DMS79 treated with DMSO at 0.1 percent for 48 hours (cell line): ENCODE measurements around the gene OMG.
"Not testable (repeated sequence)": the region's sequence is repeated elsewhere in the genome, so short reads cannot be mapped to it uniquely, and the experiment has no call there.

ENCODE experiments used
- DNase-seq: peaks from one replicate; lab custom pipeline; 2025; lab: John Stamatoyannopoulos, UW

The OMG gene

GRCh38 chr17:31297090-31297489 lies at the start of gene OMG:
Gene OMG, minus strand, starts transcription at chr17:31297239. Its CDS starts 908 bp downstream, at chr17:31296331.
- DNase-seq, result no peak

DNA sequence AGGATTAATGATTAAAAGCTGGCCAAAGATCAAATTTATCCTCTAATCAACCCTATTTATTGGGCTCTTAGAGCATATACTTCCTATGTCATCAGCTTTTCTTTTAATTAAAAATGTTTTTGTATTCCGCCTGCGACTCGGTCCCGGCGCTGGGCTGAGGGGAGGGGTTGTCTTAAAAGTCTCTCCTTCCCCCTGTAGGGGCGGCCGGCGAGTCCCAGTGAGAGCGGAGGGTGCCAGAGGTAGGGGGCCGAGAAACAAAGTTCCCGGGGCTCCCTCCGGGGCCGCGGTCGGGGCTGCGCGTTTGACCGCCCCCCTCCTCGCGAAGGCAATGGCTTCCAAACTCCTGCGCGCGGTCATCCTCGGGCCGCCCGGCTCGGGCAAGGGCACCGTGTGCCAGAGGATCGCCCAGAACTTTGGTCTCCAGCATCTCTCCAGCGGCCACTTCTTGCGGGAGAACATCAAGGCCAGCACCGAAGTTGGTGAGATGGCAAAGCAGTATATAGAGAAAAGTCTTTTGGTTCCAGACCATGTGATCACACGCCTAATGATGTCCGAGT lies 48.2 kb upstream of the OMG start:
- DNase-seq, result not testable (repeated sequence)

DNA sequence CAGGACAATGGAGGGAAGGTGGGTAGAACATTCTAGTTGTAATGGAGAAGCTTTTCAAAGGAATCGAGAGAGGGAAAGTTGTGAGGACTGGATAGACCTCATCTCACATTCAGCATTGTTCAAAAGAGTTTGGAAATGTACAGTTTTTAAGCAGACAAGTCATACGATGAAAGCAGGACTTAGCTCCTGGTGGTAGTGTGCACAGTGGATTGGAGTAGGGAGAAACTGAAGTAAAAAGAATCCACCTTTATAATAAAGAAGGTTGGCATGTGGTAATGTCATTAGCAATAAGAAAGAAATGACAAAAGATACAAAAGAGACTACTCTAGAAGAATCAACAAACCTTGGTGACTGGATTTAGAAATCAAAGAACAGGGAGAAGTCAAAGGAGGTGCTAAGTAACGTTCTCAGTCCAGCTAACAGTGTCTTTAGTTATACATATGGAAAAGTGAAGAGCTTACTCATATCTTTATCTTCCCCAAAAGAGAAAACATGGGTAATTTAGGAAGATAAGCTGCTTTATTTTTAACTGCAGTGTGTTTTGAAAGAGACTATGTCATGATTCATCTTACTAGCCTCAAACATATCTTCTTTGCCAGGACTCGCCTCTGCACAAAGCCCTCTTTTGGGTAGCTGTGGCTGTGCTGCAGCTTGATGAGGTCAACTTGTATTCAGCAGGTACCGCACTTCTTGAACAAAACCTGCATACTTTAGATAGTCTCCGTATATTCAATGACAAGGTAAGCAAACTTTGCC lies 43.0 kb upstream of the OMG start:
- no peak for DNase-seq

- DNase-seq, result no peak
Measured at GRCh38 chr17:31329221-31329620, 32.2 kb upstream of the OMG start.

DNA sequence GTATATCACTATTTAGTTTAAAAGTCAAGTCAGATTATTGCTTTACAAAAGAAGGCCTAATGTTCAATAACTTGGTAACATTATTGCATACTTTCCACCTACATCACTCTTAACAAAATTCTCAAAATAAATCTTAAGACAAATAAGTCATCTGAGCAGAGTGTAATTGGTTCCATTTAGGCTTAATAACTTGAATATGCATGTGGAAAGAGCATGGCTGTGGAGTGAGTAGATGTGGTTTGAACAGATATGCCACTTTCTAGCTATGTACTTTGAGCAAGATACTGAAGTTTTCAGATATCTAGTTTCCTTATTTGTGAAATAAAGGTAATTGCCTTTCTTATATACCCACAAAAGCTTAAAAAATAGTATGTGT lies 31.1 kb upstream of the OMG start:
- DNase-seq, result no peak

DNA sequence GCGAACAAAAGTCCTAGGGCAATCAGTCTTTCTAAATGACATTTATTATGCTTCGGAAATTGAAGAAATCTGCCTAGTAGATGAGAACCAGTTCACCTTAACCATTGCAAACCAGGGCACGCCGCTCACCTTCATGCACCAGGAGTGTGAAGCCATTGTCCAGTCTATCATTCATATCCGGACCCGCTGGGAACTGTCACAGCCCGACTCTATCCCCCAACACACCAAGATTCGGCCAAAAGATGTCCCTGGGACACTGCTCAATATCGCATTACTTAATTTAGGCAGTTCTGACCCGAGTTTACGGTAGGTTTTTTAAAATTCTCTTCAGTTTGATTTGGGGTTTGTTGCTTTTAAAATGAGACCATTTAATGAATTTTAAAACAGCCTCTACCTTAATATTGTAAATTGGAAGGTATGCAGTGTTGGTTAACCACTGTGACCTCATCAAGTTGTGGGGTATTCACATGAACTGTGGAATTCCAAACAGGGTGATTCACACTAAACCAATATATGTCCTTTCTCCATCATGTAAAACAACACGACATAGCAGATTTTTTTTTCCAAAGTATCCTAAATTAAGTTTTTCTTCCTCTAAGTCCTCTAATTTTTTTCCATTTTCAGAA lies 30.6 kb upstream of the OMG start:
- no peak for DNase-seq

DNA sequence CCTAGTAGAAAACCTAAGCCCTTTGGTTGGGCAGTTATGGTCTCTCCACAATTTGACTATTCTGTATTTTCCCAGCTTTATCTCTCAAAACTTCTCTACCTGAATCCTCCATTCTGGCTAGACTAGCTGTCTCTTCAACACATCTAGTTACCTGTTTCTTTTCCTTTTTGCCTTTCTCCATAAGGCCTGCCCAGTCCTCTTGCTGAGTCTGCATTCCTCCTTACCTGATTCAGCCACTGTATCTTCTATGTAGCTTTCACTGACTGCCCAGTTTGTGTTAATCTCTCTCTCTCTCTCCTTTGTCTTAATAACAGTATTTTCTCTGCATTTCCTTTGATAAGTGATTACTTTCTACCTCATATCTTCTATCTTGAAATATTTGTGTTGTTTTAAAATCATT lies 26.5 kb upstream of the OMG start:
- DNase-seq, result no peak

DNA sequence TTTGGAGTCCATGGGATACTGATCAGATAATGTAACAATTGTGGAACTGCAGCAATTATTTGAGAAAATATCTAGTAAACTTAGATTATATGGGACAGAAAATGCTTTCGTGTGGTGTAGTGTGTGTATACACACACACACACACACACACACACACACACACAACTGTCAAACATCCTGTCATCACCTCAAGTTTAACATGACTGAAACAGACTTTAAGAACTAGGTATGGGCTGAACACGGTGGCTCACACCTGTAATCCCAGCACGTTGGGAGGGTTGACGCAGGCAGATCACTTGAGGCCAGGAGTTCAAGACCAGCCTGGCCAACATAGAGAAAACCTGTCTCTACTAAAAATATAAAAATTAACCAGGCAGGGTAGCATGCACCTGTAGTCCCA lies 24.9 kb upstream of the OMG start:
- DNase-seq, result no peak

- no peak for DNase-seq
Measured at GRCh38 chr17:31321481-31321880, 24.4 kb upstream of the OMG start, which contains the start of gene EVI2A. Gene EVI2A, minus strand, starts transcription at chr17:31321622. Its CDS starts 2,609 bp downstream, at chr17:31319013.

- DNase-seq, result no peak
Measured at GRCh38 chr17:31320791-31321190, 23.8 kb upstream of the OMG start.

DNA sequence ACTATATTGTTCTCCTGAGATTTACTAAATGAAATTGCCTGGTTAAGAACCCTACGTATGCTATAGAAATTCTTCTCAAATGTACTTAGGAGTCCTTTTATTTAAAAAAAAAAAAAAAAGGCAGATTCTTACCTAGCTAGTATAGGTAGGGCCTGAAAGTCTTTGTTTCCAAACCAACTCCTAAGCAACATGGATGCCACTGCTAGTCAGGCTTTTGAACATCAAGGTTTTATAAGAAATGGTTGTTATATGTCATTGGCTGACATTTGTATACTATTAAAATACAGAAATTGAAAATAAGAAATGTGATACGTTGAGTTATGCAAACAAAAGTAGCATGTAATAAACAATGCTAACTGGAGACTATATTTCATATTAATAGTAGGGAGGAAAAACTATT lies 23.2 kb upstream of the OMG start:
- no peak for DNase-seq

GRCh38 chr17:31318851-31319661 lies 22.0 kb upstream of the OMG start:
- no peak for DNase-seq

- DNase-seq, result no peak
Measured at GRCh38 chr17:31318298-31318801, 21.3 kb upstream of the OMG start.

GRCh38 chr17:31314782-31315100 lies 17.7 kb upstream of the OMG start:
- no peak for DNase-seq

DNA sequence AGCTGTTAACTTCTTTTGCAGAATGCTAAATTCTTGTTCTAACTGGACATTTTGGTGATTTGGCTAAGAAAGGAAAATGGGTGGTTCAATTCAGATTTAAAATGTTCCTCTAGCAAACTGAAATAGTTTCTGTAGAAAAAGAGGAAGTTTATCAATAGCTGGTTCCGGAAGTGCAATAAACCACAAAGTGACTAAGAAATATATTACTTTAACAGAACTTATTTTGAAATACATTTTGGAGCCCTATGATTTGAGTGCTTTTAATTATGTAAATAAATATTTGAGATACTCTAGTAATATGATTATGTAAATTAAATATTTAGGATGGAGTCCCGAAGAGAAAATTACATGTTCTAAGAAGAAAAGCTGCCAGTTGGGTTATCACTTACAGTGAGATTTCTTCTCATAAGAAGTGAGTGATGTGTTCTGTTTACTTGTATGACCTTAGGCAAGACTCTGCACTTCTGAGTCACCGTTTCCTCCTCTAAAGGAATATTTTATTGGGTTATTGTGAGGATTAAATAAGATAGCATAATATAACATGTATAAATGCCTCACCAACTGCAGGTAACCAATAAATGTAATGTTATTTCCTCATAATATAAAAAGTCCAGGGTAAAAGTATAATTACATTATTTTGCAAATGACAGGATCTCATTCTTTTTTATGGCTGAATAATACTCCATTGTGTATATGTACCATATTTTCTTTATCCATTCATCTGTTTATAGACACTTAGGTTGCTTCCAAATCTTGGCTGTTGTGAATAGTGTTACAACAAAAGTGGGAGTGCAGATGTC lies 17.1 kb upstream of the OMG start, which contains the start of gene EVI2B:
Gene EVI2B (minus strand): TSS at position 73 of the 800 bp plus-strand sequence. CDS start 8,445 bp downstream, outside the sequence.
- DNase-seq, result no peak

- not testable (repeated sequence) for DNase-seq
Measured at GRCh38 chr17:31312223-31312622, 15.2 kb upstream of the OMG start.

DNA sequence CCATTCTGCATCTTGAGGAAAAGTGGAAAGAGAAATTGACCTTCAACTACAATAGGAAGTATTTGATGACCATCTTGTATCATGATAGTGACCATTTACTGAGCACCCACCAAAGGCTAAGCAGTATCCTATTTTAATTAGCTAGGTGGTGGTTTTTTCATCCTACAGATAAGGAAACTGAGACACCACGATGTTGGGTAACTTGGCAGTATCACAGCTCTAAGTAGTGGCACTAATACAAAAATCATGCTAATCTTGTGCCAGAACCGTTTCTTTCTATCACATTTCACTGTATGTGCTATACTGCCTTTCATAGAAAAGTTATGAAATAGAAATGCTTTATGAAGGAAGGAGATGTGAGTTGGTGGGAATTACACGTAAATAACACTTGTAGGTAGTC lies 14.5 kb upstream of the OMG start:
- DNase-seq, result no peak

DNA sequence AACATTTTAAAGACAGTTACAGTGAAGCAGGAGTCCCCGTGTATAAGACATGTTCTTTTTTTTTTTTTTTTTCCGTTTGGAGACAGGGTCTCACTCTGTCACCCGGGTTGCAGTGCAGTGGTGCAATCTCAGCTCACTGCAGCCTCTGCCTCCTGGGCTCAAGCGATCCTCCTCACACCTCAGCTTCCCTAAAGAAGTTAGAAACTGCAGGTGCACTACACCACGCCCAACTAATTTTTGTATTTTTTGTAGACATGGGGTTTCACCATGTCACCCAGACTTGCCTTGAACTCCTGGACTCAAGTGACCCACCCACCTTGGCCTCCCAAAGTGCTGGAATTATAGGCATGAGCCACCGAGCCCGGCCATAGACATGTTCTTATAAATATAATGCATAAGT lies 13.8 kb upstream of the OMG start:
- no peak for DNase-seq

DNA sequence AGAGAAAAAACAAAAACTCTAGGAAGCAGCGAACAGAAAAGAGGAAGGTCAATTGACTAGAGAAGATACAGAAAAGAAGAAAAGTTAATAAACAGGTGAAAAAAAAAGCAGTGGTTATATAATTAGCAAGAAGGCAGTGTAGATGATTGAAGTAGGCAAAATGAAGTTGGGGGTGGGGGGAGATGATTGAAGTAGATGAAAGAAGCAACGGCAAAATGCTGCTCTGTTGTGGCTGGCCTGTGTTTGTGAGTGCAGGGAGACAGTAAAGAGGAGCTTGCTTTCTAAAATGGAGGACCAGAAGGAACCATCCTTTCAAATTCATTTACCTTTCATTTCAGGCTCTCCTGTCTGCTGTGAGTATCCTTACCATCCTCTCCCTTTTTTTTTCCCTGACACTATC lies 13.2 kb upstream of the OMG start:
- DNase-seq, result no peak

- DNase-seq, result no peak
Measured at GRCh38 chr17:31309556-31309955, 12.5 kb upstream of the OMG start.
